ENCODE data around the gene TSSK3. TPM values are rescaled to one million over a fixed set of nuclear protein-coding genes. Genes with fewer than 3 reads are reported as not detected.

Gene TSSK3
- total RNA-seq, 1 experiment from 2014 or later: 1.6 TPM

DNA sequence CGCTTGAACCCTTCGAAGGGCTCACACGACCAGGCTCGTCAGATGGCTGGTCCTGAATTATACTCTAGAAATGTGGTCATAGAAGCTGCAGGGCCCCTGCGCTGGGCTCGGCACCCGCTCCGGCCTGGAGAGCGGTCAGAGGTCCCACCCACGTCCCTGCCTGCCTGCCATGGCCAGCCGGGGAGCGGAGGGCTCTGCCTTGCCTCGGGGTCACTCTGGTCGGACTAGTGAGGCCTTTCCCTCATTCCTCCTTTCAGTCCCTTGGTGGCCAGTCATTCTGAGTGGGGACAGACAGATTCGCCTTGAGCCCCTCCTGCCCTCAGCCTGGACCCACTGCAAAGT lies 25.8 kb upstream of the TSSK3 start (continued):
- no peak for TF ChIP-seq ZBTB33 (IDR thresholded peaks at IDR 0.05; ENCODE audit: extremely low read depth, insufficient replicate concordance, low read length)

DNA sequence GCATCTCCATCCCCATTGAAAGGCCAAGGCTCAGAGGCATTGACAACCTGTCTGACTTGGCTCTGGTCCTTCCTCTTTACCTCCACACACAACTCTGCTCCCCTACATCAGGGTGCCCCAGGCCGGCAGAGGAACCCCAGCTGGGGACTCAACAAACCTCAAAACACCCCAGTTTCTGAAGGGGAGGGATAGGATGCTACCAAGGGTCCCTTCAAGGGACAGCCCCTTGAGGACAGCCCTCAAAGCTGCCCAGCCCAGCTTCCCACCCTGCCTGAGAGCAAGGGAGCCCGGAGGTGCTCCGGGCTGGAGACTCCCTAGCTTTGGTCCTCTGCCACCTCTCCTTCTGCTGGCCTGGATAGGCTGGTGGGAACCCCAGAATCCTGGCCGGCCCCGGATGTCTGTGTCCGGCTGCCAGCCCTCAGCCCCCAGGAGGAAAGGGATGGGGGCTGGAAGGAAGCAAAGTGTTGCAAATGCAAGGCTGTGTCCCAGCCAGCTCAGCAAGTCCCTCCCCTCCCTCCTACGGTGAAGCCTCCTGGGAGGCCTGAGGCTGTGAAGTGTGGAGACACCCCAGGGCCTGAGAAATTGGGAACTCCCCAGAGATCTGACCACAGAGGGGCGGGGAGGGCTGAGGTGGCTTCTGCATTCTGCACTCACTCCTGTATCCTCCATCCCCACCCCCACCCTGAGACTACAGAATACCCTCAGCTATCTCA lies 25.2 kb upstream of the TSSK3 start:
- peaks cover 0 to 14% of the 10 kb centered on the region in 2 experiments; a peak in 1 of 4 replicates for H3K36me3 ChIP-seq (ENCODE audit: control insufficient read depth in 1 of 2, insufficient read depth in 2 of 2, low read length in 2 of 2)
- no peaks in the 10 kb centered on the region for H3K27me3 ChIP-seq (ENCODE audit: insufficient read depth, low read length)
- ChIA-PET RAD21 (ENCODE audit: low non-redundant PET in 1 of 2, low total read pairs in 2 of 2, uncharacterized antibody in 2 of 2, unreplicated experiment in 2 of 2) (no interaction called here), POLR2A (interaction anchor here (0.9 to 2.1 kb wide), 5 partner anchors 9 to 96 kb away, joined by 3 to 22 read pairs (median 3); no protein-coding TSS in a partner anchor), CTCF (interaction anchor here (2.0 kb wide), 1 partner anchor 15 kb away, joined by 8 read pairs; no protein-coding TSS in a partner anchor)
- H3K27ac ChIP-seq (ENCODE audit: low read depth, low read length): no peak overlapping the region; the same call in 1 of the 2 replicates
- no peak overlapping the region for H3K4me3 ChIP-seq (replicated peaks in 1 of 2; ENCODE audit: low read depth in 1 of 2, low read length in 2 of 2)
- no peak overlapping the region for H2AFZ ChIP-seq (ENCODE audit: low read depth, low read length, poor library complexity, severe bottlenecking)
- H3K9ac ChIP-seq (ENCODE audit: low read length): no peak overlapping the region
- peaks cover 18 to 54% of the 10 kb centered on the region in 2 experiments for H3K4me1 ChIP-seq (ENCODE audit: control insufficient read depth in 1 of 2, insufficient read depth in 2 of 2, low read length in 2 of 2)
- ATAC-seq (no peak), DNase-seq (ENCODE audit: low read depth, low spot score) (no peak)
- no peak overlapping the region for H3K4me2 ChIP-seq (ENCODE audit: low read length)
- no peaks in the 10 kb centered on the region for H4K20me1 ChIP-seq (ENCODE audit: insufficient read depth)
- H3K9me3 ChIP-seq (ENCODE audit: control insufficient read depth in 1 of 2, insufficient read depth in 1 of 2, low read depth in 1 of 2, low read length in 2 of 2): no peaks in the 10 kb centered on the region
- peaks cover 24% of the 10 kb centered on the region for H3K79me2 ChIP-seq (ENCODE audit: insufficient read depth, low read length)
- no peaks in the 10 kb centered on the region for H3K9me2 ChIP-seq (ENCODE audit: insufficient read depth)
- TF ChIP-seq ZFX (IDR thresholded peaks at IDR 0.05): no peak
- TF ChIP-seq EZH2phosphoT487 (IDR thresholded peaks at IDR 0.05; ENCODE audit: borderline replicate concordance): no peak
- no peak for TF ChIP-seq CEBPB (IDR thresholded peaks at IDR 0.05; ENCODE audit: low read depth)
- no peak for TF ChIP-seq POLR2AphosphoS5 (IDR thresholded peaks at IDR 0.05; ENCODE audit: low read depth, low read length)
- no peak for TF ChIP-seq POLR2A (IDR thresholded peaks at IDR 0.05; ENCODE audit: borderline replicate concordance, extremely low read depth, insufficient read depth, insufficient read length)
- no peak for TF ChIP-seq SRF (IDR thresholded peaks at IDR 0.05; ENCODE audit: low read depth)
- intact Hi-C loops (cut with micrococcal nuclease): no loop called here
- BruUV-seq (replicated peaks): no TSS peak

All from HCT116 (cell line).